Measurements from ENCODE around the gene OR56A3. TPM values are rescaled to one million over a fixed set of nuclear protein-coding genes. Genes with fewer than 3 reads are reported as not detected.

The OR56A3 gene
- total RNA-seq, 1 experiment from 2014 or later = not detected

DNA sequence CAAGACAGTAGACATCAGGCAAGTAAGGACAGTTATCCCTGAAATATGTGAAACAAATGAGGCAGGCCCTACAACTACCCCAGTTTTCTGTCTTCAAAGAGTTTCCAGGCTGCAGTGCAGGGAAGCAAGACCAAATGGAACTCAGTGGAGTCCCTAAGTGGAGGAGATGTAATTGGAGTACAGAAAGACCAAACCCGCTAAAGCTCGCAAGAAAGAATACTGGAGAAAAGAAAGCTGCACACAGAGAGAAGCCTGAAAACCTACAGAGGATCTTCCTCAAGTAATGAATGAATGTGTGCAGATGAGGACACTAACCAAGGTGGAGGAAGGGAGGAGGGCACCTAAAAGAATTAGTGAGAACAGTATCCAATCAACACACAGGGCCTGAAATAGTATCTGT, 1.3 kb upstream of the OR56A3 start:
- Histone ChIP-seq H3K9me3 (ENCODE audit: control insufficient read depth in 1 of 2, insufficient read depth in 1 of 2, low read depth in 1 of 2, low read length in 2 of 2) (no peaks in the 10 kb centered on the region), H3K4me1 (ENCODE audit: control insufficient read depth in 1 of 2, insufficient read depth in 2 of 2, low read length in 2 of 2) (no peaks in the 10 kb centered on the region), H3K9ac (ENCODE audit: low read length) (no peak overlapping the region), H3K4me2 (ENCODE audit: low read length) (no peak overlapping the region), H3K4me3 (replicated peaks in 1 of 2; ENCODE audit: low read depth in 1 of 2, low read length in 2 of 2) (no peak overlapping the region), H3K27me3 (ENCODE audit: insufficient read depth, low read length) (peaks cover 47% of the 10 kb centered on the region), H2AFZ (ENCODE audit: low read depth, low read length, poor library complexity, severe bottlenecking) (no peak overlapping the region), H4K20me1 (ENCODE audit: insufficient read depth) (no peaks in the 10 kb centered on the region), H3K36me3 (ENCODE audit: control insufficient read depth in 1 of 2, insufficient read depth in 2 of 2, low read length in 2 of 2) (no peaks in the 10 kb centered on the region), H3K9me2 (ENCODE audit: insufficient read depth) (no peaks in the 10 kb centered on the region), H3K79me2 (ENCODE audit: insufficient read depth, low read length) (no peaks in the 10 kb centered on the region), H3K27ac (ENCODE audit: low read depth, low read length) (no peak overlapping the region)
- POLR2A ChIA-PET = no interaction called here
- RAD21 ChIA-PET (ENCODE audit: low non-redundant PET in 1 of 2, low total read pairs in 2 of 2, uncharacterized antibody in 2 of 2, unreplicated experiment in 2 of 2) = no interaction called here
- ATAC-seq (no peak), DNase-seq (ENCODE audit: low read depth, low spot score) (no peak)
- CTCF ChIA-PET = no interaction called here
- no TSS peak for BruUV-seq (replicated peaks)
- no peak for TF ChIP-seq CBX3 (IDR thresholded peaks at IDR 0.05; ENCODE audit: low read depth)
- no peak for TF ChIP-seq CEBPB (IDR thresholded peaks at IDR 0.05; ENCODE audit: low read depth)
- TF ChIP-seq, protein P1, sequence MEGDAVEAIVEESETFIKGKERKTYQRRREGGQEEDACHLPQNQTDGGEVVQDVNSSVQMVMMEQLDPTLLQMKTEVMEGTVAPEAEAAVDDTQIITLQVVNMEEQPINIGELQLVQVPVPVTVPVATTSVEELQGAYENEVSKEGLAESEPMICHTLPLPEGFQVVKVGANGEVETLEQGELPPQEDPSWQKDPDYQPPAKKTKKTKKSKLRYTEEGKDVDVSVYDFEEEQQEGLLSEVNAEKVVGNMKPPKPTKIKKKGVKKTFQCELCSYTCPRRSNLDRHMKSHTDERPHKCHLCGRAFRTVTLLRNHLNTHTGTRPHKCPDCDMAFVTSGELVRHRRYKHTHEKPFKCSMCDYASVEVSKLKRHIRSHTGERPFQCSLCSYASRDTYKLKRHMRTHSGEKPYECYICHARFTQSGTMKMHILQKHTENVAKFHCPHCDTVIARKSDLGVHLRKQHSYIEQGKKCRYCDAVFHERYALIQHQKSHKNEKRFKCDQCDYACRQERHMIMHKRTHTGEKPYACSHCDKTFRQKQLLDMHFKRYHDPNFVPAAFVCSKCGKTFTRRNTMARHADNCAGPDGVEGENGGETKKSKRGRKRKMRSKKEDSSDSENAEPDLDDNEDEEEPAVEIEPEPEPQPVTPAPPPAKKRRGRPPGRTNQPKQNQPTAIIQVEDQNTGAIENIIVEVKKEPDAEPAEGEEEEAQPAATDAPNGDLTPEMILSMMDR (IDR thresholded peaks at IDR 0.05 in 2 of 3, conservative IDR thresholded peaks at IDR 0.05 in 1 of 3; ENCODE audit: borderline replicate concordance in 1 of 3, insufficient read depth in 1 of 3, low read depth in 2 of 3, low read length in 2 of 3) = no peak
- no peak for TF ChIP-seq ZFX (IDR thresholded peaks at IDR 0.05)
- intact Hi-C loops (cut with micrococcal nuclease) = no loop called here

DNA sequence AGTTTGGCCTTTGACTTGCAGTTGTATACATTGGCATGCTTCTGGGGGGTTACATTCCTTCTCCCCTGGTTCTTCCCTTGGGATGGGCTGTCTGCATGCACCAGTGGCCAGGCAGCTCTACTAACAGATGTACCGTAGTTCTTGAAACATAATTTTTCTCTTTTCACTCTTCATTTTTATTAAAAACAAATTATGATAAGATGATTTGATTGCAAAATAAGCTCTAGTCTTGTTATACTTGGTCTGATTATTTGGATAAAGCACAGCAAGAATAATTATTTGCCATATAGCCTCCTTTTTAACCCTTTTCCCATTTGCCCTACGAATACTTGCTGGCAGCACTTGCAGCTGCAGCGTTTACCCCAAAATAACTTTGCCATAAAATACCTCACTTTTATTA, 13.5 kb downstream of the OR56A3 start:
- peaks cover 9% of the 10 kb centered on the region for H3K27me3 ChIP-seq (ENCODE audit: insufficient read depth, low read length)
- H3K4me1 ChIP-seq (ENCODE audit: control insufficient read depth in 1 of 2, insufficient read depth in 2 of 2, low read length in 2 of 2) = no peaks in the 10 kb centered on the region
- ATAC-seq (no peak), DNase-seq (ENCODE audit: low read depth, low spot score) (no peak)
- ChIA-PET POLR2A (no interaction called here), RAD21 (ENCODE audit: low non-redundant PET in 1 of 2, low total read pairs in 2 of 2, uncharacterized antibody in 2 of 2, unreplicated experiment in 2 of 2) (no interaction called here), CTCF (no interaction called here)
- no peaks in the 10 kb centered on the region for H3K79me2 ChIP-seq (ENCODE audit: insufficient read depth, low read length)
- intact Hi-C loops (cut with micrococcal nuclease) = no loop called here
- no peaks in the 10 kb centered on the region for H3K9me2 ChIP-seq (ENCODE audit: insufficient read depth)
- H3K4me3 ChIP-seq (replicated peaks in 1 of 2; ENCODE audit: low read depth in 1 of 2, low read length in 2 of 2) = no peak overlapping the region
- H3K36me3 ChIP-seq (ENCODE audit: control insufficient read depth in 1 of 2, insufficient read depth in 2 of 2, low read length in 2 of 2) = no peaks in the 10 kb centered on the region
- H3K4me2 ChIP-seq (ENCODE audit: low read length) = no peak overlapping the region
- no TSS peak for BruUV-seq (replicated peaks)
- no peaks in the 10 kb centered on the region; a peak in 1 of 4 replicates for H3K9me3 ChIP-seq (ENCODE audit: control insufficient read depth in 1 of 2, insufficient read depth in 1 of 2, low read depth in 1 of 2, low read length in 2 of 2)
- H3K9ac ChIP-seq (ENCODE audit: low read length) = no peak overlapping the region
- no peaks in the 10 kb centered on the region for H4K20me1 ChIP-seq (ENCODE audit: insufficient read depth)
- no peak overlapping the region for H3K27ac ChIP-seq (ENCODE audit: low read depth, low read length)
- H2AFZ ChIP-seq (ENCODE audit: low read depth, low read length, poor library complexity, severe bottlenecking) = no peak overlapping the region
- TF ChIP-seq CEBPB (IDR thresholded peaks at IDR 0.05; ENCODE audit: low read depth) (no peak), YY1 (IDR thresholded peaks at IDR 0.05; ENCODE audit: extremely low read depth, insufficient replicate concordance, low read depth, low read length) (no peak), POLR2A (IDR thresholded peaks at IDR 0.05; ENCODE audit: borderline replicate concordance, extremely low read depth, insufficient read depth, insufficient read length) (no peak), EZH2 (IDR thresholded peaks at IDR 0.05) (no peak), SRF (IDR thresholded peaks at IDR 0.05; ENCODE audit: low read depth) (no peak), RAD21 (IDR thresholded peaks at IDR 0.05; ENCODE audit: low read depth) (no peak), SIN3A (IDR thresholded peaks at IDR 0.05; ENCODE audit: low read depth) (no peak), JUND (IDR thresholded peaks at IDR 0.05) (no peak), ELF1 (IDR thresholded peaks at IDR 0.05; ENCODE audit: borderline replicate concordance, low read depth) (no peak), ZFX (IDR thresholded peaks at IDR 0.05) (no peak), SP1 (IDR thresholded peaks at IDR 0.05; ENCODE audit: low read depth) (no peak), ZNF274 (IDR thresholded peaks at IDR 0.05; ENCODE audit: low read depth, low read length) (no peak)
- TF ChIP-seq, protein P1 (IDR thresholded peaks at IDR 0.05 in 2 of 3, conservative IDR thresholded peaks at IDR 0.05 in 1 of 3; ENCODE audit: borderline replicate concordance in 1 of 3, insufficient read depth in 1 of 3, low read depth in 2 of 3, low read length in 2 of 3) = no peak
- TF ChIP-seq, protein P2, sequence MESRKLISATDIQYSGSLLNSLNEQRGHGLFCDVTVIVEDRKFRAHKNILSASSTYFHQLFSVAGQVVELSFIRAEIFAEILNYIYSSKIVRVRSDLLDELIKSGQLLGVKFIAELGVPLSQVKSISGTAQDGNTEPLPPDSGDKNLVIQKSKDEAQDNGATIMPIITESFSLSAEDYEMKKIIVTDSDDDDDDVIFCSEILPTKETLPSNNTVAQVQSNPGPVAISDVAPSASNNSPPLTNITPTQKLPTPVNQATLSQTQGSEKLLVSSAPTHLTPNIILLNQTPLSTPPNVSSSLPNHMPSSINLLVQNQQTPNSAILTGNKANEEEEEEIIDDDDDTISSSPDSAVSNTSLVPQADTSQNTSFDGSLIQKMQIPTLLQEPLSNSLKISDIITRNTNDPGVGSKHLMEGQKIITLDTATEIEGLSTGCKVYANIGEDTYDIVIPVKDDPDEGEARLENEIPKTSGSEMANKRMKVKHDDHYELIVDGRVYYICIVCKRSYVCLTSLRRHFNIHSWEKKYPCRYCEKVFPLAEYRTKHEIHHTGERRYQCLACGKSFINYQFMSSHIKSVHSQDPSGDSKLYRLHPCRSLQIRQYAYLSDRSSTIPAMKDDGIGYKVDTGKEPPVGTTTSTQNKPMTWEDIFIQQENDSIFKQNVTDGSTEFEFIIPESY (IDR thresholded peaks at IDR 0.05; ENCODE audit: extremely low read depth, insufficient replicate concordance, low read length) = no peak
- TF ChIP-seq, protein P3, sequence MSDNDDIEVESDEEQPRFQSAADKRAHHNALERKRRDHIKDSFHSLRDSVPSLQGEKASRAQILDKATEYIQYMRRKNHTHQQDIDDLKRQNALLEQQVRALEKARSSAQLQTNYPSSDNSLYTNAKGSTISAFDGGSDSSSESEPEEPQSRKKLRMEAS (IDR thresholded peaks at IDR 0.05) = no peak
